Activated CD8-positive, alpha-beta T cell treated with anti-CD3 and anti-CD28 coated beads, Interleukin-2, amount 10 ng/mL, durations not matched to agents 7 days and 5 days (primary cell): ENCODE results near the gene PNKP. TPM values are rescaled to one million over a fixed set of nuclear protein-coding genes. Genes with fewer than 3 reads are reported as not detected.

Experiments
- ATAC-seq: fragments of 150-1000 bp; cut with Tn5 transposase; one replicate; pipeline ENCODE4 v1.10.0; 2021; ENCODE audit warnings: moderate library complexity
- CTCF ChIA-PET: fragments of 350-600 bp; sonication (Branson Sonifier 250); formaldehyde crosslinking; loops from one replicate; lab custom pipeline; 2021; ENCODE audit warnings: antibody characterized with exemption; lab: Charles Lee
- POLR2A ChIA-PET: fragments of 350-600 bp; sonication (Branson Sonifier 250); formaldehyde crosslinking; loops from one replicate; lab custom pipeline; 2021; ENCODE audit warnings: antibody characterized with exemption; lab: Charles Lee
- DNase-seq: peaks from one replicate; pipeline ENCODE4 v3.0.0-alpha.2; 2020
- H3K27ac Mint-ChIP-seq: one replicate; pipeline ENCODE4 v1.8.0; 2021; ENCODE audit warnings: mild to moderate bottlenecking, mixed read lengths
- H3K27me3 Mint-ChIP-seq: one replicate; pipeline ENCODE4 v1.8.0; 2021; ENCODE audit warnings: low read depth, mixed read lengths
- H3K36me3 Mint-ChIP-seq: one replicate; pipeline ENCODE4 v1.8.0; 2021; ENCODE audit warnings: low read depth, mixed read lengths
- H3K4me1 Mint-ChIP-seq: one replicate; pipeline ENCODE4 v1.8.0; 2021; ENCODE audit warnings: low read depth, mixed read lengths
- H3K4me3 Mint-ChIP-seq: one replicate; pipeline ENCODE4 v1.8.0; 2021; ENCODE audit warnings: mild to moderate bottlenecking, mixed read lengths
- H3K9me3 Mint-ChIP-seq: one replicate; pipeline ENCODE4 v1.8.0; 2022; ENCODE audit warnings: mixed read lengths; ENCODE audit not compliant: insufficient read depth
- total RNA-seq, 2 experiments: library from RNA; stranded (reverse); gene quantifications; one replicate each; pipeline ENCODE4 v1.2.3, GENCODE V29; 2021

Gene PNKP
- total RNA-seq, 2 experiments from 2014 or later: 113 to 120 TPM

- no peak overlapping the region for H3K4me3 Mint-ChIP-seq
- no peak overlapping the region for H3K27ac Mint-ChIP-seq
- H3K4me1 Mint-ChIP-seq: peaks cover 28% of the 10 kb centered on the region
- H3K9me3 Mint-ChIP-seq: no peaks in the 10 kb centered on the region
- DNase-seq (no peak), ATAC-seq (no peak)
- ChIA-PET POLR2A (interaction anchor here (0.6 to 2.7 kb wide), 2 partner anchors 9 to 12 kb away, joined by 3 to 13 read pairs; partner anchors contain the start of gene PTOV1), CTCF (interaction anchor here (1.1 to 1.3 kb wide), 3 partner anchors 49 to 184 kb away, joined by 3 read pairs; partner anchors contain the start of genes ATF5 and FUZ)
- H3K36me3 Mint-ChIP-seq: peaks cover 51% of the 10 kb centered on the region
- no peaks in the 10 kb centered on the region for H3K27me3 Mint-ChIP-seq
Measured at GRCh38 chr19:49862391-49863253, 4.8 kb downstream of the PNKP start.

GRCh38 chr19:49861541-49862378, 5.6 kb downstream of the PNKP start:
- H3K9me3 Mint-ChIP-seq: no peaks in the 10 kb centered on the region
- no peak overlapping the region for H3K27ac Mint-ChIP-seq
- H3K4me1 Mint-ChIP-seq: peaks cover 26% of the 10 kb centered on the region
- H3K36me3 Mint-ChIP-seq: peaks cover 52% of the 10 kb centered on the region
- H3K4me3 Mint-ChIP-seq: no peak overlapping the region
- ATAC-seq (no peak), DNase-seq (no peak)
- POLR2A ChIA-PET: no interaction called here
- CTCF ChIA-PET: no interaction called here
- H3K27me3 Mint-ChIP-seq: no peaks in the 10 kb centered on the region

- no peaks in the 10 kb centered on the region for H3K27me3 Mint-ChIP-seq
- ATAC-seq (no peak), DNase-seq (no peak)
- peaks cover 47% of the 10 kb centered on the region for H3K36me3 Mint-ChIP-seq
- no peak overlapping the region for H3K4me3 Mint-ChIP-seq
- no peak overlapping the region for H3K27ac Mint-ChIP-seq
- no peaks in the 10 kb centered on the region for H3K9me3 Mint-ChIP-seq
- peaks cover 19% of the 10 kb centered on the region for H3K4me1 Mint-ChIP-seq
- ChIA-PET POLR2A (no interaction called here), CTCF (no interaction called here)
Measured at GRCh38 chr19:49861107-49861506, 6.3 kb downstream of the PNKP start.

GRCh38 chr19:49860336-49861102, 6.9 kb downstream of the PNKP start:
- Mint-ChIP-seq H3K27me3 (no peaks in the 10 kb centered on the region), H3K4me3 (no peak overlapping the region), H3K4me1 (peaks cover 13% of the 10 kb centered on the region), H3K36me3 (peaks cover 45% of the 10 kb centered on the region), H3K9me3 (no peaks in the 10 kb centered on the region), H3K27ac (no peak overlapping the region)
- no peak for DNase-seq
- CTCF ChIA-PET: no interaction called here
- POLR2A ChIA-PET: no interaction called here
- no peak for ATAC-seq

- Mint-ChIP-seq H3K27me3 (no peaks in the 10 kb centered on the region), H3K9me3 (no peaks in the 10 kb centered on the region), H3K36me3 (peaks cover 39% of the 10 kb centered on the region), H3K27ac (no peak overlapping the region), H3K4me1 (peaks cover 7% of the 10 kb centered on the region), H3K4me3 (no peak overlapping the region)
- ChIA-PET POLR2A (no interaction called here), CTCF (no interaction called here)
- DNase-seq (no peak), ATAC-seq (no peak)
Measured at GRCh38 chr19:49859682-49860335, 7.6 kb downstream of the PNKP start.

GRCh38 chr19:49858088-49858985, 9.0 kb downstream of the PNKP start:
- peak; percentile 4 for ATAC-seq
- ChIA-PET CTCF (no interaction called here), POLR2A (interaction anchor here (0.9 to 1.1 kb wide), 2 partner anchors 8 kb away, joined by 3 to 5 read pairs; partner anchors contain the start of gene PTOV1)

GRCh38 chr19:49857838-49858087, 9.6 kb downstream of the PNKP start:
- Mint-ChIP-seq H3K36me3 (peaks cover 22% of the 10 kb centered on the region), H3K4me1 (peaks cover 4% of the 10 kb centered on the region), H3K27me3 (peaks cover under 1% of the 10 kb centered on the region), H3K27ac (no peak overlapping the region), H3K9me3 (no peaks in the 10 kb centered on the region), H3K4me3 (no peak overlapping the region)
- ChIA-PET POLR2A (interaction anchor here (1.1 kb wide), 1 partner anchor 9 kb away, joined by 5 read pairs; no protein-coding TSS in a partner anchor), CTCF (no interaction called here)
- ATAC-seq: no peak
- DNase-seq: no peak

More at GRCh38 chr19:49858088-49858985, 9.0 kb downstream of the PNKP start:
- Mint-ChIP-seq H3K4me3 (no peak overlapping the region), H3K4me1 (peaks cover 4% of the 10 kb centered on the region), H3K9me3 (no peaks in the 10 kb centered on the region), H3K27me3 (no peaks in the 10 kb centered on the region), H3K27ac (no peak overlapping the region), H3K36me3 (peaks cover 26% of the 10 kb centered on the region)
- DNase-seq: no peak

GRCh38 chr19:49857061-49857837, 10.1 kb downstream of the PNKP start:
- Mint-ChIP-seq H3K27ac (no peak overlapping the region), H3K9me3 (no peaks in the 10 kb centered on the region), H3K27me3 (peaks cover 6% of the 10 kb centered on the region), H3K36me3 (peaks cover 22% of the 10 kb centered on the region), H3K4me3 (no peak overlapping the region), H3K4me1 (peaks cover 10% of the 10 kb centered on the region)
- ATAC-seq (no peak), DNase-seq (no peak)
- POLR2A ChIA-PET: interaction anchor here (1.1 kb wide), 1 partner anchor 9 kb away, joined by 5 read pairs; no protein-coding TSS in a partner anchor
- CTCF ChIA-PET: no interaction called here

GRCh38 chr19:49856574-49857021, 10.8 kb downstream of the PNKP start:
- Mint-ChIP-seq H3K36me3 (peaks cover 20% of the 10 kb centered on the region), H3K27ac (no peak overlapping the region), H3K4me1 (peaks cover 14% of the 10 kb centered on the region), H3K4me3 (no peak overlapping the region), H3K9me3 (no peaks in the 10 kb centered on the region), H3K27me3 (peaks cover 9% of the 10 kb centered on the region)
- no peak for ATAC-seq
- ChIA-PET CTCF (no interaction called here), POLR2A (no interaction called here)
- DNase-seq: no peak
